GM21447 (cell line): ENCODE data around the gene ESRRG.
"Not testable (repeated sequence)": the region's sequence is repeated elsewhere in the genome, so short reads cannot be mapped to it uniquely, and the experiment has no call there.

Experiments
- ATAC-seq: cut with Tn5 transposase; IDR thresholded peaks from one replicate; pipeline ENCODE4 v1.9.1; 2021; ENCODE audit not compliant: unreplicated experiment

Gene ESRRG

DNA sequence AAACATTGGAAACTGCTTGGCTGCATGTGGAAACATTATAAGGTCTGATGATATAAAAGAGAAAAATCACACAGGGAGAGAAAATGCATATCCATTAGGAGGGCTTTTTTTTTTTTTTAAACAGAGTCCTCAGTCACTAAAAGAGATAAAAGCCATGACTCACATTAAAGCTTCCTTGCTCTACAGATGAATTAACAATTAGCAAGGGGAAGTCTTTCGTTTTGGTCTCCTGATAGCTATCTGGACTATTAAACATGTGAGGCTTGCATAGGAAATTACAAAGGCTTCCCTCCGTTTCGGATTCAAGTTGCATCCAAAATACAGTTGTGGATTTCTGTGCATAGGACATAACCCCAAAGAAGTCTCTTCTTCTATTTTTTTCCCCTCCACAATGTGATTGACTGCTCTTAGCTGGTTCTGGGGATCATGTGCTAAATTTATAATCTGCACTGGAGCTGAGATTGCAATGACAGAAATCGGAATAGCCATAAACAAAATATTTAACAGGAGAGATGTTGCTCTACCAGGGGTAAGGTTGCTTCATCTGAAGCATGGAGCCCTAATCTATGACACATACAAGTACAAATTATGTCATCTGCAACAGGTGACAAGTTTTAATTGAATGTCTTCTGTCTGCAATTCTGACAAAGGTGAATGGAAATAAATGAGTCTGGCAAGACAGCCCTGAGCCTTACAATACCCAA, 146.8 kb downstream of the ESRRG start:
- no peak for ATAC-seq

DNA sequence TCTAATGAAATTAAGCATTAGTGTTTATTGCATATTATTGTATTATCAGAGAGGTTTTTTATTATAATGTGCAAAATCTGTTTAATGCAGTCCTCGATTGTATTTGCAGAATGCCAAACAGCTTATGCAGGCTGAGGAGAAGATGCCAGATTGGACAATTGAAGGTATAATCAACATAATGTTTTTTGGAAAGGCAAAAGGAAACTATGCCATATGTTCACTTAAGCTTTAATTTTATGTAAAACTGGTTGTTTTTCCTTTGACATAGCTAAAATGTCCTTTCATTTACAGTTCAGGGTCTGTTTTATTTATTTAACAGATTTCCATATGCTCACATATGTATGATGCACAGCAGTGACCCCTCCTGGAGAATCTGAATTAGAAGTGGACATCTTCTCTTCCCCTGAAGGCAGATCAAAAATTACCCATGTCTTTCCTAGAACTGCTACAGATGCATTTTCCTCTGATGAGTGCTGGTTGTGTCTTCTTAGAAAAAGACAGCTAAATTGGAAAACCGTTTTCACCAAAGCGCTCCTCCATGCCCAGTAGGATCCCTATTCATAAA, 156.5 kb downstream of the ESRRG start:
- peak; percentile 51 for ATAC-seq

DNA sequence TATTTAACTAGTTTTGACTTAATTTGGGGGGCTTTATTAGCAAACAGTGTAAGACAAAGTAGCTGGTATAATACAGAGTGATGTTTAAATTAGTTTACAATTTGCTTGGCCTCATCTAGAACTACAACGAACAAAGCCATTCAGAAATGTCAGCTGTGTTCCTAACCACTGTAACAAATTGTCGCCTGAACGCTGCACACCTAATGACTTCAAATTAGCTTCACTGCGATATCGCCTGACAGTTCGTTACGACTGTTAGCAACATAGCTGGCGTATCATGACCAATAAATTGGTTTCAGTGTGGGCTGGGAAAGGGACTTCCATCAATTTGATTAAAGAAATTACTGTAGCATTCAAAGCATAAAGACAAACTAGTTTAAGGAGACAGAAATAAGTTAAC, 160.1 kb downstream of the ESRRG start:
- no peak for ATAC-seq

DNA sequence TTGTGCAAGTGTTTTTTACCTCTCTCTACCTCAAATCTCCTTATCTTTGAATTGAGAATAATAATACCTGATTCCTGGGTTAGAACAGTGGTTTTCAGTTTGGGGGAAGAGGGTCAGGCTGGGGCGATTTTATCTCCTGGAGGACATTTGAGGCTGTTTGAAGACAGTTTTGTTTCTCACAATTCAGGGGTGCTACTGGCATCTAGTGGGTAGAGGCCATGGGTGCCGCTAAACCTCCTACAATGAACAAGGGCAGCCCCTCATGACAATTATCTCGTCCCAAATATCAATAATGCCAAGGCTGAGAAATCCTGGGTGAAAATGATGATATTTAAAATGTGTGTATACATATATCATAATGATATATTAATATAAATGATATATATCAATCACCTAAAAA, 160.8 kb downstream of the ESRRG start:
- no peak for ATAC-seq

DNA sequence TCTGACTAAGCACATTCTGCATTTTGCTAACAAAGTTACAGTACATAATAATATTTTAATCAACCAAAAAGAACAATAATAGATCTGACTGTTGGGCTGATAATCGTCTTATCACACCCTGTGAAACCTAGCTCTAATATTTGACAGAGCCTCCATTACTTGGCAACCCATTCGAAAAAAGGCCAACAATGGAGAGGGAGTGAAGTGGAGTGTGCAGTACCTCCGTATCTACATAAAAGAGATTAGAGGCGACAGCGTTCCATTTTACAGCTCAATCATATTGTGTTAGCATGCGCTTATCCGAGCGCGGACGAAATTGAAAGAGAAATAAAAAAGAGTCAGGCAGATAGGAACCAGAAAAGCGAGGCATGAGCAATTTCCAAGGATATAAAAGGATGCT, 162.7 kb downstream of the ESRRG start:
- ATAC-seq, result no peak

DNA sequence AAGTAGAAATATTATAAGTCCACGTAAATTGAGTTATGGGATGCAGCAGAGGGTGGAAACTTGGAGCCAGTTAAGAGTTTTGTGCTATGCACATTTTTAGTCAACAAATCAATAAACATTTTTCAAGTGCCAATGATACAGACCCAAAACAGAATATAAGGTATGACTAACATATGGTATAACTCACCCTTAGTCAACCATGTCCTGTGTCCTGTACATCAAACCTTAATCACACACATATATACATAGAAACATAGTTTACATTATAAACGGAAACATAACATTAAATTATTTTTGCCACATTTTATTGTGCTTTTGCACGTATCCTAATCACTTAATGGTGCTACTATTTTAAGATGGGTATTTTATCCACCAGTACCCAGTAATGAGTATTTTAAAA, 163.9 kb downstream of the ESRRG start:
- ATAC-seq, result no peak

DNA sequence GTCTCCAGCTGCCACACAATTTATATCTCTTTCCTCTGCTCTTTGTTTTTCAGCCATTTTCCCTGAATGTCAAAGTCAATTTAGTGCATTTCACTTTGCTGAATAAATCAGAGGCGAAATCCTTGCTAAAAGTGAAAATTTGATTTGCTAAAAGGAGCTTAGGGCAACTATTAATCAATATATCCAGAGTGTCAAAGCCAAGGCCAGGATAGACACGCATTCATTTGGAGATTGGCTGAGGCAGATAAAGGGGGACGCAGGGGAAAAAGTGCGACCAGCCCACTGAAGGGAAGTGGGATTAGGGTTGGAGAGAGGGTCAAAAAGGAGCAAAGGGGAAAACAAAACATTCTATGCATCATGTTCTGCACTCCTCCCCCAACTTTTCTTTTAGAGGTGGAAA, 167.6 kb downstream of the ESRRG start:
- no peak for ATAC-seq

DNA sequence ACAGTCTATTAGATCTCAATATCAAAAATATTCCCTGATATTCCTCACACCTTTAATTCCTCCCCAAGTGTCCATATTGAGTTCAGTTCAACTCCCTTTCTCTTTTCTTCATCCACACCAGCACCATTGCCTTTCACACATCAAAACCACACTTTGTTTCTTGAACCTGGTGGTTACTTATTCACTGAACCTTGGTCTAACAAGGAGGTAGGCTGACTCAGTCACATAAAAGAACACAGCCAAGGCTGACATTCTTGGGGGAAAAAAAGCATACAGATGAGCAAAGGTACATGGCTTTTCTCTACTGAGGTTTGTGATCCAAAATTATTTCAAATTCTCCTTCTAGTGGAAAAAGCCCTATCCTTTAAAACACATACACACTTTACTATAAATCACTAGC, 168.3 kb downstream of the ESRRG start:
- no peak for ATAC-seq

DNA sequence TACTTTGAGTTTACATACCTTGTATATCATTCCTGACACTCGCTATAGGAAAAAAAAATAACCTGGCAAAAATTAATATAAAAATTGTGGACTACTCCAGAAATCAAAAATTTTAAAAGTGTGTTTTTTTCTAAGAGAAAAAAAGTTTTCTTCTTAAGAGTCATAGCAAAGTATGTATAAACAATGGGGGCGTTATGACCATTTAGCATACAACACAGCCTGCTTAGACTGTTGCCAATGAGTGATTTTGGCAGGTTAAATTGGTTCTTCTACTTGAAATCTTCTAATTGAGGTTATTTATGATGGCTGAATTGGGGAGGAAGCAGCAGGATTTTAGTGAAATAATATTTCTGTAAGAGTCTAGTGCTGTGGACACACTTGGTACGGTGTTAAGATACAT, 169.5 kb downstream of the ESRRG start:
- ATAC-seq, result no peak

DNA sequence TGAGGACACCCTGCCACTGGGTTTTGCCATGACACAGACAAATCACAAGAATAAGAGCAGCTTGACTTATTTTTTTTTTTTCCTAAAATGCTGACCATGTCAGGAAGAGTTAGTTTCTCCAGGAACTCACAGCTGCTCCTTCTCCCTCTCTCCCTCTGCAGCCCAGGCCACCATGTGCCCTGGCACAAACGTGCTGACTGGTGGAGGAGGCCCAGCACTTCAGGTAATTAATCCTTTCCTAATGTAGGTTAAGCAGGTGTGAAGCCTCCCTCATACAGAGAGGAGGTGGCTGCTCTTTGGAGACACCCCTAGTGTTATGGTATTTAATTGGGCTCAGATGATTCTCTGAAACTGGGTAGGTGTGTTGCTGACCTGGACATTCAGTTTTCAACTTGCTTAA, 170.2 kb downstream of the ESRRG start:
- ATAC-seq, result no peak

DNA sequence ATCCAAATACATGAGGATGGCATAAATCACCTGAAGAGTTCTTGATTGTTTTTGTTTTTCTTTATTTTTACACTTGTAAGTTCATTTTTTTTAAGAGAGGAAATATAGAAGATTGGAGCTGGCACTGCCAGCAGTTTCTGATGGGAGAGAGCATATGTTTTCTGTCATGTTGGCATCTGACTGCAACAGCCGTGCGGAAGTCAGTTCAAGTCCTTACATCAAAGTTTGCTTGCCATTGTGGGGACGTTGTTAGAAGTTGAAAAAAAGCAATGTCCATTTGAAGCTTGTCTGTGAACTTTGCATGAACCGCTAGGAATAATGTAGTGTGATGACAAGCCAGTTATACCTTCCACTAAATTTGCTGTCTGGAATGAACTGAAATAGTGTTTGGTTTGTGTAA, 173.4 kb downstream of the ESRRG start:
- ATAC-seq, result no peak

DNA sequence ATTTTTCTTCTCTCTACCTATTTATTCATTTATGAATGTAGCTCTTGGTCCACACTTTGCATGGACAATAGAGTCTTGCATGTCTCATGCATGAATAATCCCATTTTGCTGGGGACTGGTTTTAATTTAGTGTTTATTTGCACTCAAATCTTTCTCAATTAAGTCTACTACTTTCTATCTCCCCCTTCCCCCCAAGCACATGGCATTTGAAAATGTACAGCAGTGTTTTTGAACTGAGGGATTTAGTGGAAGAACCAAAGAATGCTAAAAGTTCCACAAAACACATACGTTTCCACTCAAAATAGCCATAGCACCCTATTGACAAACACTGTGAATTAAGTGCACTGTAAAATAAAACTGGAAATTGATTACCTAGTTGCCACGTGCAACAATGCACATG, 180.5 kb downstream of the ESRRG start:
- no peak for ATAC-seq

DNA sequence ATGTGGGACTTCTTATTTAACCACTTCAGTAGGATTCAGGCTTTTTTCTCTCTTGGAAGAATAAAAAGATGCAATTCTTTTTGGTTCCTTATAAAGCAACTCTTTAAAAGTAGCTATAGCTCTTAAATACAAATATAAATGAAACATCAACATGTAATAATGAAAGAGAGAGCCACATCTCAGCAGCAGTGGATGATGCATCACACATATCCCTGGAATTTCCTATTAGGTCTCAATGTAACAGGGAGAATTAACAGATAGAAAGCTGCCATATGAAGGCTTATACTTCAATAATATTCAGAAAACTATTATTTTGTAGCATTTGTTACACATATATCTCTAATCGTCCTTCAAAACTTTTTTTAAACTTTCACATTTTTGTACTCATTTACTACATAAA, 181.0 kb downstream of the ESRRG start:
- no peak for ATAC-seq

DNA sequence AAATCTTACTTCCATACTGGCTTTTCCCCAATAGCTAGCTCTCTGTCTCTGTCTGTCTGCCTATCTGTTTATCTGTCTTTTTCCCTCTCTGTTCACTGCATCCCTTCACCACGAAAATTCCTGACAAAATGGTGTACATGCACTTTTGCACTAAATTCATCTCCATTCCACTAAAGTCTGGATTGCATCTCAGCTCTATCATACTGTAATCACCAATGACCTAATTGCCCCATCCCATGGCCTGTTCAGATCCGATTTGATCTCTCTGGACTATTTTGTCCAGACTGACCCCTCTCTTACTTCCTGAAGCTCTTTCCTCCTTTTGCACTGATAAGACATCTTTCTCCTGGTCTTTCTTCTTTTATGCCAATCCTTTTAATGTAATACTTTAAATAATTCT, 187.5 kb downstream of the ESRRG start:
- no peak for ATAC-seq

DNA sequence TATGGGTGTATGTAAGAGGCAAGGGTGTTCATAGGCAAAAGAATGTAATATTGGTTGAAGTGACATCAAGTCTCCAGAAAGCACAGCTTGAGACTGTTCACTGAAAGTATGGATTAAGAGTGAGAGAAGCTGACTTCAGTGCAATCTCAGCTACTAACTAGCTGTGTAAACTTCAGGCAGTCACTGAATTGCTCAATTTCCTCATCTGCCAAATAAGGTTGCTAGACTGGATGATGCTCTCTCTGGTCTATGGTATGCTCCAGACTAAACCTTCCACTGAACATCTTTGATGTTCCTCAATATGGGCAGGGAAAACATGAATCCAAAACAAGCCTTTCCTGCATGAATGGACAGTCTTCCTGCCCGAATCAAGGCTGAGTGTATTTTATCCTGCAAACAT, 188.2 kb downstream of the ESRRG start:
- ATAC-seq, result no peak

DNA sequence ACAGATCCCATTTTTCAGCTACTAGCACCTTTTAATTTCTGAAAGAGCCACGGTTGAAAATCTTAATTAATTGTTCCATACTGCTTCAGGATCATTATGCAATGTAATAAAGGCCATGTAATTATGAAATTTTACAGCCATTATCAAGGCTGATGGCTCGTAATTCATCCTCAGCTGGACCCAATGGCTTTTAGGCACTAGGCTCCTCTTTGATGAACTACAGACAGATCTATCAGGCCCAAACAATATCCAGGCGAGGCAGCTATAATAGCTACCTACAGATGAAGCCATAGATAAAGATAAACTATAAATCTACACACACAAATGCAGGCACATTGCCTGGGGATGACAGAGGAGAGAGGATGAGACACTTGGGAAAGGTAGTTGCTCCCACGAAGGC, 189.5 kb downstream of the ESRRG start:
- ATAC-seq, result no peak

DNA sequence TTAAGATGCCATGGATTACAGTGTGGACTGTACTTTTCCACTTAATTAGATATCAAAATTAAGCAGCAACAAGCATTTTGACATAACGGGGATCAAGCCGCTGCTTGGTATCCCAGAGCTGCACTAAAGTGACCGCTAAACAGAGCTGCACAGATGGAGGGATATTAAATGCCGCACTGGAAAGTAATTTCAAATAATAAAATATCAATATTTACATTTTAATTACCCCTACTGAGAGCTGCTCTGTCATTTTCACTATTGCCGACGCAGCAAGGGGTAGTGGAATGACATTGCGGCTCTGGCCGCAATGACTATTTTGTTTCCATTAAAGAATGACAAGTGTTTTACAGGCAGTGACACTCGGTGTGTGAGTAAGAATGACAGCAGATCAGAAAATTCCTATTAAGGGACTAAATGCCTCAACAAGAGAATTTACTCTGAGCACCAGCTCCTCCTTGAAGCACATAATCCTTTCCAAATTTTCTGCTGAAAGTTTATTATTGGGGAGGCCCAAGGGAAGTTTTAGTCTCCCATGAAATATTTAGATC, 190.9 kb downstream of the ESRRG start:
- ATAC-seq, result no peak

DNA sequence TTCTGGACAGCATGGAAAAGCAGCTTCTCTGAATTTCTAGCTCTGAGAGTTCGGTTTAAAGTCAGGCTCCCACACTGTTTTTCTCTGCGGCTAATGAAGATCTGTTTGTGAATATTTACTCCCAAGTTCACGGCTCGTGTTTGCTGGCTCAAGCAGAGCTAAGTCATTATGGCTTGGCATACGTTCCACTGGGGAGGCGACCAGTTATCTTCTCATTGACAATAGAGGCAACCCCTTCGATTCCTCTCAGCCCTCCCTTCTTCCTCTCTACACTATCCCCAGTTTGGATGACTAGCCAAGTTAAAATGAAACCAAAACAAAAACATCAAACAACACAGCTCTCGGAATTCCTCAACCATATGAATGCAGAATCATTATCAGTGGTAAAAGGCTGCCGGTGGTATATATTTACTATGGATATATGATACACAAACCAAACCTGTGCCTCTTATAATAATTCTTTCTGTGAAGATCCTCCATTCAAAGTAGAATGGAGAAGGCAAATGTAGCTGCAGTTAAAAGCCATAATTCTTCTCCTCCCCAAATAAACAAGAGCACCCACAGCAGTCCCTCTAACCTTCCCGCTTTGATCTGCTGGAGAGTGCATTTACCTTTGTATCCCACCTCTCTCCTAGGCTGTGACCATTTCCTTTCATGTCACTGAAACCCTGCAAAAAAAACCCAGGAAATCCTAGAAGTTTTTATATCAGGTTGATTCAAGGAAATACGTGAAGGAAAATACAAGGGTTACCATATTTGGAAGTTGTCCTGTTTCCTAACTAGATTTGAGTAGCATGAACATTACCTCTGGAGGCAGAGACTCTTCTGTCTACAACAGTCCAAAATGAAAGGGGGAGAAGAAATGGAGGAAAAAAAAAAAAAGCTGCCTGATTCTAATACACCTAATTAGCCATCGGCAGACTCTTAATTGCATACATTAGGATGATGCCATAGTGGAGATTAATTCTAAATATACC, 191.7 kb downstream of the ESRRG start:
- peak; percentile 58 for ATAC-seq

DNA sequence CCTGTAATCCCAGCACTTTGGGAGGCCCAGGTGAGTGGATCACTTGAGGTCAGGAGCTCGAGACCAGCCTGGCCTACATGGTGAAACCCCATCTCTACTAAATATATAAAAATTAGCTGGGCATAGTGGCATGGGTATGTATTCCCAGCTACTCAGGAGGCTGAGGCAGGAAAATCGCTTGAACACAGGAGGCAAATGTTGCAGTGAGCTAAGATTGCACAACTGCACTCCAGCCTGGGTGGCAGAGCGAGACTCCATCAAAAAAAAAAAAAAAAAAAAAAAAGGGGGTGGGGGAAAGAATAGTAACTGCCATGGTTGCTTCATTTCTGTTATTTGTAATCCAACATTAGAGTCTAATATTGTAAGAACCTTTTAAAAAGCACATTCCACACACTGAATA, 193.4 kb downstream of the ESRRG start:
- ATAC-seq, result not testable (repeated sequence)

DNA sequence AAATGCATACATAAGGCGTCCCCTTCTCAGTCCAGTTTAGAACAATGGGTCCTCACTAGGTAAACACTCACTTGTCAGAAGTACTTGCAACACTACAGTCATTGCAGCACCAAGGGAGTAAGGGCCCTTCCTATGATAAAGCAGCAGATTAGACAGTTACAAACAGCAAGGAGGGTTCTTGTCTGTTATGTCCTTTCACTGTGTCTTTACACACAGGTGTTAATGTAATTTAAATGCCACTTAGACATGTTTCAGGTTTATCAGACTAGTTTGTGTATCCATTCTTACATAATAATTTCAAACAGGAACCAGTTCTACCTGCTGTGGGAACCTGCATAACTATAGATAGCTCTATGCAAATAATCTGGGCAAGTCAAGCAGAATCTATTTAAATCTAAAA, 194.4 kb downstream of the ESRRG start:
- ATAC-seq, result peak; percentile 93

DNA sequence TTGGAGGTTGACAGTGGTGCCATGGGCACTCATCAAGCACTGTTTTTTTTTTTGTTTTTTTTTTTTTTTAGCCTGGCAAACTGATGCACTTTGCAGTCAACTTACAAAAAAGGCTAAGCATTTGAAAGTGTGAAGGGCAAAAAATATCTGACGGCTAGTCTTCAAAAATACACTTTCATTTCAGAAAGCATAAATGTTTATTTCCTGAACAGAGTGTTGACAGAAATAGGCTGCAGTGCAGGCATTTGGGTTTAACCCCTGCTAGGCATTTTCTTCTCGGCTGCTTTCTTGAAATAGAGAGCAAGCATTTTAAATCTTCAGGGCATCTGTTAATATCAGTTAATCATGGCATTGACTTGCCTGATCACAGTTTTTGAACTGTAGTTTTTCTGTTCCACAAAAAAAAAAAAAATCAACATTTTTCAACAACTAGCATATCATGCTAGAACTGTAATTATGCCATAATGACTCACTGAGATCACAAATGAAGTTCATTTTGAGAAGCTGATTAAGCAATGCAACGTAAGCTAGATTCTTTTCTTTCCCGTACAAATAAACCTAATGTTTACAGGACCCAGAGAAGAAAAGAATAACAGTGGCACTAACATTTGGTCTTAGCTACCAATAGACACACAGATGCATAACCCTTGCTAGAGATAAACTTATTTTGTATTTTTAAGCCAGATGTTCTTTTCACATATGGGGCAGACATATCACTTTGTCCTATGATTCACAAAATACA, 199.6 kb downstream of the ESRRG start:
- ATAC-seq, result no peak
